Measurements from ENCODE around the gene SPRN. TPM values are rescaled to one million over a fixed set of nuclear protein-coding genes. Genes with fewer than 3 reads are reported as not detected.

The SPRN gene
- total RNA-seq, 1 donor from 2014 or later: 4.0 TPM

DNA sequence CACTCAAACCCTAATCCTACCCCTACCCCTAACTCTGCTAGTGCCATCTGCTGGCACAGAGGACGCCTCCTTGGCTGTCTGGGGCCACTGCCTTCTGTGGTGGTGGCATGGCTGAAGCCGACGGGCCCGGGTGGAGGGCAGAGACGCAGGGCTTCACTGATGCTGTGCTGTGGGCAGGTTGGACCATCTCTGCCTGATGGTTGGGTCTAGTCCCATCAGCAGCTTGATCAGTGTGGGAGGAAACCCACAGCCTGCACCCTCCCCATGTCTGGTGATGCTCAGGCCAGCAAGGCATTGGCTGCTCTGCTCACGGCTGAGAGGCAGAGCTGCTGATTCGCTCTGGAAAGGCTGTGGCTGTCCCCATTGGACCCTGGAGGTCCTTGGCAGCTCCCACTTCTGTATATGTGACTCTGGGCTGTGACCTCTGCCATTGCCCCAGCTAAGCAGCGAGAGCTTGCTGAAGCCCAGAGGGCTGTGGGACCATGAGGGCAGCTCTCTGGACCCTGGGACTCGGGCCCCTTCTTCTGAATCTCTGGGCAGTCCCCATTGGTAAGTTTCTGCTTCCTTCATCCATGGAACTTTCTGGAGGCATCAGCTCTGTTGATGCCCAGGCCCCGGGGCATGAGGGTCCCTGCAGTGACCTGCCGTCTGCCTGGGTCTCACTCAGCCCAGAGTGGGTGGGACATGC lies 29.2 kb upstream of the SPRN start, which contains the start of gene SCART1:
TSS of gene SCART1 (plus strand) at position 430 of the 688 bp plus-strand sequence. CDS start at position 483, 53 bp downstream.
- Mint-ChIP-seq H3K4me3 (ENCODE audit: unreplicated experiment) (no peak within 1 kb of the TSS), H3K27me3 (ENCODE audit: low read depth, unreplicated experiment) (peaks cover 11% of the 10 kb centered on the region), H3K4me1 (ENCODE audit: low read depth, unreplicated experiment) (no peaks in the 10 kb centered on the region), H3K36me3 (ENCODE audit: low read depth, unreplicated experiment) (no peaks in the 10 kb centered on the region), H3K9me3 (ENCODE audit: unreplicated experiment) (peaks cover 10% of the 10 kb centered on the region), H3K27ac (ENCODE audit: unreplicated experiment) (no peak within 1 kb of the TSS)
- no peaks in the 10 kb centered on the region for H3K79me2 ChIP-seq (ENCODE audit: insufficient read depth, low read length)
- H3K36me3 ChIP-seq (ENCODE audit: insufficient read depth, low read length): no peaks in the 10 kb centered on the region
- peaks cover 8% of the 10 kb centered on the region for H3K9me3 ChIP-seq (ENCODE audit: insufficient read depth, low read depth, low read length)
- H3K9ac ChIP-seq (ENCODE audit: low read length): no peak within 1 kb of the TSS
- FAIRE-seq: no peak
- no peaks in the 10 kb centered on the region for H4K20me1 ChIP-seq (ENCODE audit: insufficient read depth, low read length)
- DNase-seq (ENCODE audit: low read depth): no peak
- no peaks in the 10 kb centered on the region for H3K27me3 ChIP-seq (ENCODE audit: insufficient read depth, low read length)
- H3K4me1 ChIP-seq (ENCODE audit: insufficient read depth, low read length): no peaks in the 10 kb centered on the region
- TF ChIP-seq, protein P1, sequence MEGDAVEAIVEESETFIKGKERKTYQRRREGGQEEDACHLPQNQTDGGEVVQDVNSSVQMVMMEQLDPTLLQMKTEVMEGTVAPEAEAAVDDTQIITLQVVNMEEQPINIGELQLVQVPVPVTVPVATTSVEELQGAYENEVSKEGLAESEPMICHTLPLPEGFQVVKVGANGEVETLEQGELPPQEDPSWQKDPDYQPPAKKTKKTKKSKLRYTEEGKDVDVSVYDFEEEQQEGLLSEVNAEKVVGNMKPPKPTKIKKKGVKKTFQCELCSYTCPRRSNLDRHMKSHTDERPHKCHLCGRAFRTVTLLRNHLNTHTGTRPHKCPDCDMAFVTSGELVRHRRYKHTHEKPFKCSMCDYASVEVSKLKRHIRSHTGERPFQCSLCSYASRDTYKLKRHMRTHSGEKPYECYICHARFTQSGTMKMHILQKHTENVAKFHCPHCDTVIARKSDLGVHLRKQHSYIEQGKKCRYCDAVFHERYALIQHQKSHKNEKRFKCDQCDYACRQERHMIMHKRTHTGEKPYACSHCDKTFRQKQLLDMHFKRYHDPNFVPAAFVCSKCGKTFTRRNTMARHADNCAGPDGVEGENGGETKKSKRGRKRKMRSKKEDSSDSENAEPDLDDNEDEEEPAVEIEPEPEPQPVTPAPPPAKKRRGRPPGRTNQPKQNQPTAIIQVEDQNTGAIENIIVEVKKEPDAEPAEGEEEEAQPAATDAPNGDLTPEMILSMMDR (IDR thresholded peaks at IDR 0.05; ENCODE audit: insufficient read depth, low read depth, low read length): no peak
- TF ChIP-seq EZH2 (IDR thresholded peaks at IDR 0.05; ENCODE audit: insufficient read depth, low read length): no peak
- no peak within 1 kb of the TSS for H3K4me3 ChIP-seq (ENCODE audit: insufficient read depth, low read depth, low read length)
- H3K27ac ChIP-seq (ENCODE audit: low read depth, low read length): no peak within 1 kb of the TSS
- H3K4me2 ChIP-seq (ENCODE audit: low read length): no peak within 1 kb of the TSS
- H2AFZ ChIP-seq (ENCODE audit: low read depth, low read length): no peak within 1 kb of the TSS

DNA sequence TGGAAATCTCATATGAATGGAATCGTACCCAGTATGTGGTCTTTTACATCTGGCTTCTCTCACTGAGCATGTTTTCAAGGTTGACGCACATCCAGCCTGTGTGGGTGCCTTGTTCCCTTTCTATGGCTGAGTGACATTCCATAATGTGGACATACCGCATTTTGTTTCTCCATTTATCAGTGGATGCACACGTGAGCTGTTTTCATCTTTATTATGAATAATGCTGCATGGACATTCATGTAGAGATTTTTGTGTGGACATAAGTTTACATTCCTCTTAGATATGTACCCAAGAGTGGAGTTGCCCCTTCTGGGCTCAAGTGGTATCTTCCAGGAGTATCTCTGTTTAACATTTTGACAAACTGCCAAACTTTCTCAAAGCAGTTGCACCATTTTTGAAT lies 28.0 kb upstream of the SPRN start:
- Mint-ChIP-seq H3K9me3 (ENCODE audit: unreplicated experiment) (peaks cover 19% of the 10 kb centered on the region), H3K27me3 (ENCODE audit: low read depth, unreplicated experiment) (peaks cover 9% of the 10 kb centered on the region), H3K4me1 (ENCODE audit: low read depth, unreplicated experiment) (no peaks in the 10 kb centered on the region), H3K27ac (ENCODE audit: unreplicated experiment) (no peak overlapping the region), H3K36me3 (ENCODE audit: low read depth, unreplicated experiment) (no peaks in the 10 kb centered on the region), H3K4me3 (ENCODE audit: unreplicated experiment) (no peak overlapping the region)
- Histone ChIP-seq H3K27me3 (ENCODE audit: insufficient read depth, low read length) (no peaks in the 10 kb centered on the region), H3K9ac (ENCODE audit: low read length) (no peak overlapping the region), H2AFZ (ENCODE audit: low read depth, low read length) (no peak overlapping the region), H3K4me2 (ENCODE audit: low read length) (no peak overlapping the region), H3K4me1 (ENCODE audit: insufficient read depth, low read length) (no peaks in the 10 kb centered on the region), H3K36me3 (ENCODE audit: insufficient read depth, low read length) (no peaks in the 10 kb centered on the region), H3K4me3 (ENCODE audit: insufficient read depth, low read depth, low read length) (no peak overlapping the region), H4K20me1 (ENCODE audit: insufficient read depth, low read length) (no peaks in the 10 kb centered on the region), H3K9me3 (ENCODE audit: insufficient read depth, low read depth, low read length) (peaks cover 3% of the 10 kb centered on the region), H3K27ac (ENCODE audit: low read depth, low read length) (no peak overlapping the region), H3K79me2 (ENCODE audit: insufficient read depth, low read length) (no peaks in the 10 kb centered on the region)
- TF ChIP-seq EZH2 (IDR thresholded peaks at IDR 0.05; ENCODE audit: insufficient read depth, low read length): no peak
- TF ChIP-seq, protein P1 (IDR thresholded peaks at IDR 0.05; ENCODE audit: insufficient read depth, low read depth, low read length): no peak
- no peak for DNase-seq (ENCODE audit: low read depth)
- FAIRE-seq: no peak

DNA sequence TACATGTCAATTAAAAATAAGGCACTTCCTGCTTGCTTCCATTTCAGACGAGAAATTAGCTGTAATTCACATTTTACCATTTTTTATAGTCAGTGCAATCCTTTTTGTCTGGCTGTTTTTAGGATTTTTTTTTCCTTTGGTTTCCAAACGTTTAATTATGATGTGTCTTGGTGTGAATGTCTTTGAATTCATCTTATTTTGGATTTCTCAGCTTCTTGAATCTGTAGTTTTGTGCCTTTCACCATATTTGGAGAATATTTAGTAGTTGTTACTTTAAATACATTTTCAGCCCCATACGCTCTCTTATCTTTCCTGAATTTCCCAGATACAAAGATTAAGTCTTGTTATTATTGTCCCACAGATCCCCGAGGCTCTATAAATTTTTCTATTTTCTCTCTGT lies 26.9 kb upstream of the SPRN start:
- peaks cover 25% of the 10 kb centered on the region for H3K9me3 Mint-ChIP-seq (ENCODE audit: unreplicated experiment)

More for the DNA sequence above, 26.9 kb upstream of the SPRN start:
- no peak overlapping the region for H3K27ac Mint-ChIP-seq (ENCODE audit: unreplicated experiment)
- Histone ChIP-seq H3K79me2 (ENCODE audit: insufficient read depth, low read length) (no peaks in the 10 kb centered on the region), H3K27ac (ENCODE audit: low read depth, low read length) (no peak overlapping the region), H3K4me2 (ENCODE audit: low read length) (no peak overlapping the region), H3K9me3 (ENCODE audit: insufficient read depth, low read depth, low read length) (peaks cover 5% of the 10 kb centered on the region), H3K9ac (ENCODE audit: low read length) (no peak overlapping the region), H3K36me3 (ENCODE audit: insufficient read depth, low read length) (no peaks in the 10 kb centered on the region), H3K4me3 (ENCODE audit: insufficient read depth, low read depth, low read length) (no peak overlapping the region), H4K20me1 (ENCODE audit: insufficient read depth, low read length) (no peaks in the 10 kb centered on the region), H3K27me3 (ENCODE audit: insufficient read depth, low read length) (no peaks in the 10 kb centered on the region), H3K4me1 (ENCODE audit: insufficient read depth, low read length) (no peaks in the 10 kb centered on the region), H2AFZ (ENCODE audit: low read depth, low read length) (no peak overlapping the region)
- H3K36me3 Mint-ChIP-seq (ENCODE audit: low read depth, unreplicated experiment): peaks cover 5% of the 10 kb centered on the region
- H3K27me3 Mint-ChIP-seq (ENCODE audit: low read depth, unreplicated experiment): peaks cover 6% of the 10 kb centered on the region
- DNase-seq (ENCODE audit: low read depth) (no peak), FAIRE-seq (no peak)
- TF ChIP-seq, protein P1 (IDR thresholded peaks at IDR 0.05; ENCODE audit: insufficient read depth, low read depth, low read length): no peak
- no peak overlapping the region for H3K4me3 Mint-ChIP-seq (ENCODE audit: unreplicated experiment)
- no peaks in the 10 kb centered on the region for H3K4me1 Mint-ChIP-seq (ENCODE audit: low read depth, unreplicated experiment)

All from astrocyte (in vitro differentiated cells and primary cell).